RPMI8226 (cell line): ENCODE data around the gene TINCR.

ENCODE experiments used
- DNase-seq: peaks from one replicate; pipeline ENCODE4 v3.0.0-alpha.2; 2015

The TINCR gene

GRCh38 chr19:5588906-5589676 lies 21.3 kb upstream of the TINCR start:
- no peak for DNase-seq

- DNase-seq, result no peak
These were observed 20.7 kb upstream of the TINCR start for GRCh38 chr19:5588441-5588840.

GRCh38 chr19:5587661-5588060 lies 19.9 kb upstream of the TINCR start:
- DNase-seq, result no peak

- DNase-seq, result no peak
These were observed 19.3 kb upstream of the TINCR start for GRCh38 chr19:5587071-5587455.

- DNase-seq, result no peak
These were observed 18.7 kb upstream of the TINCR start for GRCh38 chr19:5586300-5587070.

- DNase-seq, result no peak
These were observed 17.9 kb upstream of the TINCR start for GRCh38 chr19:5585461-5586299.

GRCh38 chr19:5580161-5580571 lies 12.4 kb upstream of the TINCR start:
- DNase-seq, result no peak

GRCh38 chr19:5579697-5580096 lies 11.9 kb upstream of the TINCR start:
- DNase-seq, result no peak

GRCh38 chr19:5579286-5579685 lies 11.5 kb upstream of the TINCR start:
- DNase-seq, result no peak

GRCh38 chr19:5578097-5578846 lies 10.5 kb upstream of the TINCR start:
- DNase-seq, result peak; percentile 73

- DNase-seq, result no peak
These were observed 7.8 kb upstream of the TINCR start for GRCh38 chr19:5575590-5575989.

GRCh38 chr19:5572556-5573286 lies 5.0 kb upstream of the TINCR start:
- DNase-seq, result no peak

- DNase-seq, result no peak
These were observed 4.0 kb upstream of the TINCR start for GRCh38 chr19:5571777-5572176.

- DNase-seq, result no peak
These were observed 236 bp upstream of the TINCR start for GRCh38 chr19:5567970-5568407.

GRCh38 chr19:5564930-5565329 lies 2.8 kb downstream of the TINCR start:
- no peak for DNase-seq

- no peak for DNase-seq
These were observed 3.7 kb downstream of the TINCR start for GRCh38 chr19:5563935-5564612.

GRCh38 chr19:5563008-5563431 lies 4.7 kb downstream of the TINCR start:
- DNase-seq, result no peak

GRCh38 chr19:5562280-5562679 lies 5.5 kb downstream of the TINCR start:
- no peak for DNase-seq

GRCh38 chr19:5561559-5561958 lies 6.2 kb downstream of the TINCR start:
- DNase-seq, result no peak

- DNase-seq, result no peak
These were observed 7.6 kb downstream of the TINCR start for GRCh38 chr19:5560156-5560555.

GRCh38 chr19:5559804-5560133 lies 8.0 kb downstream of the TINCR start:
- DNase-seq, result no peak
